ENCODE results near the gene APMAP. TPM values are rescaled to one million over a fixed set of nuclear protein-coding genes. Genes with fewer than 3 reads are reported as not detected.

Gene APMAP
- total RNA-seq, 1 experiment from 2014 or later, result 67.8 TPM

DNA sequence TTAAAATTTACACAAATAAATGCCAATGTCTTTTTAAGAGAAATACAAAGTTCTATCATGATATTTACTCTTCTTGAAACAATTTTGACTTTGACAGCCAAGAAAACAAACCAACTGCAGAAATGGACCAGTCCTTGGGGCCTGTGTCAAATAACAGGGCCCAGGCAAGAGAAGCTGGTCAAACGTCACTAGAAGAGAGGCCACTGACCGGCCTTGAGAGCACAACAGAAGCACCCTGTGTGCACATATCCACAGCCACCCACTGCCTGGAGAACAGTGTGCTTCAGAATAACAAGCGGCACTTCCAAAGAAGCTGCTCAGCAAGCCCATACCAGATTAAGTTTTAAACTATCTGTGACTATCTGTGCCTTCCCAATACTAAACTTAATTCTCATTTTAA is 14.8 kb downstream of the APMAP start:
- Mint-ChIP-seq H3K27me3 (ENCODE audit: low read depth) (no peaks in the 10 kb centered on the region; the same call in 1 of the 2 replicates), H3K4me1 (no peaks in the 10 kb centered on the region), H3K36me3 (ENCODE audit: insufficient read depth in 1 of 3, low read depth in 3 of 3) (peaks cover 75 to 80% (median 80%) of the 10 kb centered on the region in 3 experiments), H3K9me3 (peaks cover 20 to 30% of the 10 kb centered on the region in 2 experiments), H3K4me3 (no peak overlapping the region), H3K27ac (no peak overlapping the region)
- H2AFZ ChIP-seq (ENCODE audit: low read length), result no peak overlapping the region
- H3K56ac ChIP-seq (ENCODE audit: insufficient read length, low read depth, low read length), result no peak overlapping the region
- no peaks in the 10 kb centered on the region for H4K20me1 ChIP-seq (ENCODE audit: control insufficient read depth, insufficient read depth, insufficient read length)
- H2BK20ac ChIP-seq (ENCODE audit: low read depth, low read length, poor library complexity, severe bottlenecking), result no peak overlapping the region
- no peaks in the 10 kb centered on the region for H3K27me3 ChIP-seq (ENCODE audit: insufficient read depth, low read length)
- WGBS (ENCODE audit: extremely low coverage, insufficient read length, low lambda C conversion rate), result no CpG with 5 or more reads among the region's 3 CpGs
- no peak overlapping the region for H3K23ac ChIP-seq (ENCODE audit: insufficient read length, low read depth, low read length)
- H3K4me1 ChIP-seq (ENCODE audit: insufficient read depth, low read length), result no peaks in the 10 kb centered on the region
- H3K4ac ChIP-seq (ENCODE audit: low read depth, low read length), result no peak overlapping the region
- no peaks in the 10 kb centered on the region for H3K23me2 ChIP-seq (ENCODE audit: insufficient read length, low read depth, low read length, poor library complexity, severe bottlenecking)
- no peak overlapping the region for H2BK12ac ChIP-seq (ENCODE audit: insufficient read length, low read depth, low read length)
- H3K4me2 ChIP-seq (ENCODE audit: insufficient read depth, insufficient read length, low read length), result no peak overlapping the region
- H3K79me1 ChIP-seq (ENCODE audit: insufficient read depth, low read depth, low read length, poor library complexity, severe bottlenecking), result peaks cover 4% of the 10 kb centered on the region
- H3K79me2 ChIP-seq (ENCODE audit: insufficient read depth, low read length), result no peaks in the 10 kb centered on the region; the same call in 1 of the 2 replicates
- no peak overlapping the region for H2BK120ac ChIP-seq (ENCODE audit: low read depth, low read length, poor library complexity, severe bottlenecking)
- H3K9me3 ChIP-seq (ENCODE audit: control insufficient read depth, low read depth, low read length), result peaks cover 21% of the 10 kb centered on the region
- H2BK15ac ChIP-seq (ENCODE audit: low read depth, low read length), result no peak overlapping the region
- DNase-seq, result no peak
- no peak overlapping the region for H3T11ph ChIP-seq (ENCODE audit: low read length)
- TF ChIP-seq, protein P1, sequence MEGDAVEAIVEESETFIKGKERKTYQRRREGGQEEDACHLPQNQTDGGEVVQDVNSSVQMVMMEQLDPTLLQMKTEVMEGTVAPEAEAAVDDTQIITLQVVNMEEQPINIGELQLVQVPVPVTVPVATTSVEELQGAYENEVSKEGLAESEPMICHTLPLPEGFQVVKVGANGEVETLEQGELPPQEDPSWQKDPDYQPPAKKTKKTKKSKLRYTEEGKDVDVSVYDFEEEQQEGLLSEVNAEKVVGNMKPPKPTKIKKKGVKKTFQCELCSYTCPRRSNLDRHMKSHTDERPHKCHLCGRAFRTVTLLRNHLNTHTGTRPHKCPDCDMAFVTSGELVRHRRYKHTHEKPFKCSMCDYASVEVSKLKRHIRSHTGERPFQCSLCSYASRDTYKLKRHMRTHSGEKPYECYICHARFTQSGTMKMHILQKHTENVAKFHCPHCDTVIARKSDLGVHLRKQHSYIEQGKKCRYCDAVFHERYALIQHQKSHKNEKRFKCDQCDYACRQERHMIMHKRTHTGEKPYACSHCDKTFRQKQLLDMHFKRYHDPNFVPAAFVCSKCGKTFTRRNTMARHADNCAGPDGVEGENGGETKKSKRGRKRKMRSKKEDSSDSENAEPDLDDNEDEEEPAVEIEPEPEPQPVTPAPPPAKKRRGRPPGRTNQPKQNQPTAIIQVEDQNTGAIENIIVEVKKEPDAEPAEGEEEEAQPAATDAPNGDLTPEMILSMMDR (conservative IDR thresholded peaks at IDR 0.05), result no peak
- H3K9ac ChIP-seq (ENCODE audit: extremely low read depth, insufficient read length, low read length), result no peak overlapping the region
- H4K8ac ChIP-seq (replicated peaks; ENCODE audit: insufficient read length, low read depth, low read length), result no peak overlapping the region
- no peak overlapping the region for H3K18ac ChIP-seq (ENCODE audit: insufficient read length, low read depth, low read length)
- no peak overlapping the region for H3K14ac ChIP-seq (ENCODE audit: insufficient read depth, low read length)
- H4K91ac ChIP-seq (ENCODE audit: insufficient read length, low read depth, low read length), result no peak overlapping the region
- H2BK5ac ChIP-seq (ENCODE audit: insufficient read length, low read length), result no peak overlapping the region
- H3K27ac ChIP-seq (ENCODE audit: insufficient read length, low read depth, low read length), result no peak overlapping the region
- no peak overlapping the region for H4K5ac ChIP-seq (ENCODE audit: insufficient read length, low read depth, low read length)
- H2AK5ac ChIP-seq (ENCODE audit: insufficient read length, low read length), result no peak overlapping the region
